Measurements from ENCODE around the gene CHST12. TPM values are rescaled to one million over a fixed set of nuclear protein-coding genes. Genes with fewer than 3 reads are reported as not detected.

Gene CHST12
- polyA plus RNA-seq, 3 donors = 10.5 to 20.4 (median 15.7) TPM

DNA sequence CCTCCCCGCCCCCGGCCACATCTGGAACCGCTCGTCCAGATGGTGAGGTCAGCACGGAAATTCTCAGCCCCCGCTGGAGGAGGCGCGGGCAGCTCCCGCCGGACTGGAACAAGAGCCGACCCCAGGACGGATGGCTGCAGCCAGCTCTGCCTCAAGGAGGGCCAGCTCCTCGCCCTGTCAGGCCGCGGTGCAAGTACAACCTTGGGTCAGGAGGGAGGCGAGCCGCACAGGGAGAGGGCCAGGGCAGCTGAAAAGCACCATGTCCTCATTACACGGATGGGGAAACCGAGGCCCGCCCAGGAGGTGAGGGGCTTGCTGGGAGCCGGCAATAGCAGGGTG is 76.6 kb downstream of the CHST12 start:
- H3K27ac ChIP-seq (ENCODE audit: low read depth, low read length) = no peak overlapping the region
- WGBS, 3 donors = 52 to 62% (median 56%) methylated on average over 21 of the region's 21 CpGs

- WGBS, 3 donors = 87 to 89% (median 88%) methylated on average over 4 of the region's 4 CpGs
- no peak overlapping the region for H3K27ac ChIP-seq (ENCODE audit: low read depth, low read length)
Observed at GRCh38 chr7:2481195-2481594, 77.8 kb downstream of the CHST12 start.

DNA sequence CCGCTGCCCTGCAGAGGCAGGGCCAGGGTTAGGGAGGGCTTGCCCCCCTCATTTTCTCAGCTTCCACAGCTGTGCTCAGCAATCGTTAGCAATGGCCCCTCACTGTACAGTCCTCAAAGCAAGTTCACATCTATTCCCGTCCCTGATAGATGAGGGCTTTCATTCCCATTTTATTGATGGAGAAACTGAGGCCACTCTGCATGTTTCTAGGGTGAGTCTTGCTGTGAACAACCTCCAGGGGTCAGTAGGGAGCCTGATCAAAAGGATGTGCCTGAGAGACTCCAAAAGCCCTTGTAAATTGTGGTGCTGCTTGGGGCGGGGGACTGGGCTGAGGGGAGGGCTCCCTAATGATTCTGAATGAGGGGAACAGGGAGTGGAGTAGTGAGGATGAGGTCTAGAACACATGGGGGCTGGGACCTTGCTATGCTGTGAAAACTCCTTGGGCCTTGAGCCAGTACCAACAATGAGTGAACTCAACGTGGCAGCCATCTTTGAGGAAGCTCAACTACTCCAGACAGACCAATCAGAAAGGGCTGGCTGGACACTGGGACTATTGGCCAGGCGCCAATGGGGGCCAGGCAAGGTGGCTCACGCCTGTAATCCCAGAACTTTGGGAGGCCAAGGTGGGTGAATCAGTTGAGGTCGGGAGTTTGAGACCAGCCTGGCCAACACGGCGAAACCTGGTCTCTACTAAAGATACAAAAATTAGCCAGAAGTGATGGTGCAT is 79.5 kb downstream of the CHST12 start:
- 78 to 86% (median 82%) methylated on average over 10 of the region's 10 CpGs for WGBS, 3 donors
- no peak overlapping the region for H3K27ac ChIP-seq (ENCODE audit: low read depth, low read length)

GRCh38 chr7:2483494-2483893 is 80.1 kb downstream of the CHST12 start:
- no peak overlapping the region for H3K27ac ChIP-seq (ENCODE audit: low read depth, low read length)
- WGBS, 3 donors = 53 to 63% (median 57%) methylated on average over 5 of the region's 5 CpGs

GRCh38 chr7:2484868-2485267 is 81.5 kb downstream of the CHST12 start:
- 76 to 81% (median 76%) methylated on average over 12 of the region's 12 CpGs for WGBS, 3 donors

GRCh38 chr7:2487586-2488271 is 84.3 kb downstream of the CHST12 start:
- H3K27ac ChIP-seq (ENCODE audit: low read depth, low read length) = no peak overlapping the region

More at GRCh38 chr7:2484868-2485267, 81.5 kb downstream of the CHST12 start:
- no peak overlapping the region for H3K27ac ChIP-seq (ENCODE audit: low read depth, low read length)

DNA sequence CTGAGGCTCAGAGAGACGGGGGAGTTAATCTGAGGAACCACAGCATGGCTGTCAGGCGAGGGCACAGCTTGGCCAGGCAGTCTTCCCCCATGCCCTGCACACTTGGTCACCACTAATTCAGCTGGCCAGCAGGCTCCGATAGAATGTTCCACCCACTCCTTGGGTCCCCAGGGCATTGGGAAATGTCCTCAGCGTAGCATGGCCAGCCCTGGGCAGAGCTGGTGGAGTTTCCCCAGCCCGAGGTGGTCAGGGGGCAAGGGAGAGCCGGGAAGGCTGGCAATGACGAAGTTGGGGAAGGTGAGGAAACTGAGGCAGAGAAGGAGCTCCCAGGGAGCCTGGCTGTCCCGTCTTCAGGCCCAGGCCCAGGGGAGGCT is 84.8 kb downstream of the CHST12 start:
- WGBS, 3 donors = 44 to 67% (median 57%) methylated on average over 8 of the region's 8 CpGs
- no peak overlapping the region for H3K27ac ChIP-seq (ENCODE audit: low read depth, low read length)

More at GRCh38 chr7:2487586-2488271, 84.3 kb downstream of the CHST12 start:
- WGBS, 3 donors = 41 to 70% (median 55%) methylated on average over 9 to 14 of the region's 14 CpGs

GRCh38 chr7:2488681-2489080 is 85.3 kb downstream of the CHST12 start:
- 25 to 49% (median 29%) methylated on average over 9 of the region's 9 CpGs for WGBS, 3 donors
- no peak overlapping the region for H3K27ac ChIP-seq (ENCODE audit: low read depth, low read length)

DNA sequence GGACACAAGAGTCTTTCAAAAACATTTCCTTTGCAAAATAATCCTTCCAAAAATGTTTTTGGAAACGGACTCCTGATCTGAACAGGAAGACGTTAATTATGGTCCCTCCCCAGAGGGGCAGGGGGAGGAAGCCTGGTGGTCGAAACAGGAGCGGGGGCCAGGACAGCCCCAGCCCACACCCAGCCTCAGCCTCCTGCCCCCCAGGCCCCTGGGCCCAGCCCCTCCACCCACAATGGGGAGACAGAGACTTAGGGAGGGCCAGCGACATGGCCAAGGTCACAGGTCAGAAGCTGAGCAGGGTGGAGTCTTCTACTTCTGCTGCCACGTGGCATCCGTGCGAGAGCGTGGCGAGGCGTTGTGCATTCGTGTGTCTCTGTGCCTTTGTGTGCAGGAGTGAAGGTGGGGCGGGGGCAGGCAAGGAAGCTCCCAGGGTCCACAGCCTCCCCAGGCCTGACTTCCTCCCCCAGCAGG is 86.8 kb downstream of the CHST12 start:
- WGBS, 3 donors = 28 to 74% (median 49%) methylated on average over 13 of the region's 13 CpGs
- H3K27ac ChIP-seq (ENCODE audit: low read depth, low read length) = no peak overlapping the region

DNA sequence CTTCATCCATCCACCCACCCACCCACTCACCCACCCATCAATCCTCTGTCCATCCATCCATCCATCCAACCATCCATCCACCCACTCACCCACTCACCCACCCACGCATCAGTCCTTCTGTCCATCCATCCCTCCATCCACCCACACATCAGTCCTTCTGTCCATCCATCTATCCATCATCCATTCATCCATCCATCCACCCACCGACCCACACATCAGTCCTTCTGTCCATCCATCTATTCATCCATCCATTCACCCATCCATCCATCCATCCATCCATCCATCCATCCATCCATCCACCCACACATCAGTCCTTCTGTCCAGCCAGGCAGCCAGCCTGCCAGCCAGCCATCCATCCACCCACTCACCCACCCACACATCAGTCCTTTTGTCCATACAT is 88.6 kb downstream of the CHST12 start:
- 91 to 97% (median 96%) methylated on average over 2 of the region's 2 CpGs for WGBS, 3 donors
- H3K27ac ChIP-seq (ENCODE audit: low read depth, low read length) = no peak overlapping the region

- WGBS, 3 donors = 32 to 66% (median 54%) methylated on average over 10 of the region's 11 CpGs
- H3K27ac ChIP-seq (ENCODE audit: low read depth, low read length) = no peak overlapping the region
Observed at GRCh38 chr7:2493205-2494164, 90.1 kb downstream of the CHST12 start.

DNA sequence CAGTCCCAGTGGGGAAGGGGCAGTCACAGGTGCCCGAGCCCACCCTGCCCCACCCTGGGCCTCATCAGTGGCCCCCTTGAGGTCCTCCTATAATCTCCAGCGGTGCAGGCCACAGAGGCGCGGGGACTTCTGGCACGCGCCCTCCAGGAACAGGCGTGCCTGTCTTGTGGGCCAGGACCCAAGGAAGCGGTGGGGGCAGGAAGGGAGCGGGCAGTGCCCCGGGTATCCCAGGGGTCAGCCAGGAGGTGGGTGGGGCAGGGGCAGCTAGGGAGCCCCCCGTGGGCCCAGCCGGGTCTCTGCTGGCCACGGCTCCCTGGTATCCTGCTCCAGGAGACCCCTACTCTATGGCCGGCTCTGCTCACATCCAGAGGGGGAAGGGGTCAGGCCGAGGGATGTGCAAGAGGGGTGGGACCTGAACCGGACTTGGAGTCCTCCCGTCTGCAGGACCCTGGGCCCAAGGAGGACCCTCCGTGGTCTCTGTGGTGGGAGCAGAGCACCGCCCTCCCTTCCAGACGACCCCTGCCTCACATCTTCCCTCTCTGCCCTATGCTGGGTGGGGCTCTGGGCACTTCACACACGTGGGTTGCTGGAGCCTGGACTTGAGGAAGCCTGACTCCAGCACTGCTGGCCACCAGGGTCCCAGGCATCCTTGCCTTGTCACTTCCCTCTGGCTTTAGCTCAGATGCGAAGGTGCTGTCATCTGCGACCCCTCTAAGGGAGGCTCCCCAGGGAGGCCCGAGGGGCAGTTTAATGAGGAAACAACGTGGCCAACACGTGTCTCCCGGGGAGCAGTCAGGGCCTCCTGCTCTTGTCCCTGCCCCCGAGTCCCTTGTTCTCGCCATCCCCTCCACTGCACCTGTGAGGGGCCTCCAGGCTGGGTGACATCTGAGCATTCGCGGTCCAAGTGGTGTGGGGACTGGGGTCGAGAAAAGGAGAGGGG is 91.0 kb downstream of the CHST12 start:
- no peak overlapping the region for H3K27ac ChIP-seq (ENCODE audit: low read depth, low read length)
- 46 to 73% (median 47%) methylated on average over 26 to 32 of the region's 32 CpGs for WGBS, 3 donors

DNA sequence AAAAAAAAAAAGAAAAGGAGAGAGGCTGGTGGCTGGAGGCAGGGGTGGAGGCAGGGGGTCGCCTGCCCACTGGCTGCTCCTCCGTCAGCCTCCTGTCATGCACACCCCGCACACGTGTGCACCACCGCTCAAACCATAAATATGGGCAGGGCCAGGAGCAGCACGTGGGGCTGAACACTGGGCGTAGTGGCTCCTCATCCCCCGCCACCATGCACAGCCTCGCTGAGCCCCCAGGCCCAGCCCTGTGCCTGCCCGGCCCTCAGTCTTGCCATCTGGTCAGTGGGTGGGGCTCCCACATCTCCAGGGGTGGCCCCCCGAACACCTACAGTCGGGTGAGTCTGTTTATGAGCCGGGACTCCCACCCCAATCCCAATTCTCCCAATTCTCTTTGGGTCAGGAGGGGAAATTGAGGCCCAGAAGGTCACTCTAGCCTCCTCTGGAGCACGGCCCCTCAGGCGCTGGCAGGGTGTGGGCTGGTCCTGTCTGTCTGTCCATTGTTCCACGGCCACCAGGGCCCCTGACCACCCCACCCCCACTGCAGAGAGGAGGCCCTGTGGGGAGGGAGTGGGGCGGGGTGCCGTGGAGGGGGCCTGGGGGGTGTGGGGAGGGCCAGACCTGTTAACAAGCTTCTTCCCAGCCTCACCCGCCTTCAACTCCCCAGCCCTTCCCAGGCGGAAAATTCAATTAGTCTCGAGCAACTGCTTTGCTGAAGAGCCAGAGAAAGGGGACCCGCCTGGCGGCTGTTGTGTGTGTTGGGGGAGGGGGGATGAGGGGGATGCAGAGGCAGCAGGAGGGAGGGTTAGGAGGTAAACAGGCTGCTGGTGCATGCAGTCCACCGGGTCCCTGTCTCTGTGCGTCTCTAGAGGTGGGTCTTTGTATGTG is 92.2 kb downstream of the CHST12 start:
- WGBS, 3 donors = 73 to 89% (median 83%) methylated on average over 22 to 25 of the region's 25 CpGs
- H3K27ac ChIP-seq (ENCODE audit: low read depth, low read length) = no peak overlapping the region

DNA sequence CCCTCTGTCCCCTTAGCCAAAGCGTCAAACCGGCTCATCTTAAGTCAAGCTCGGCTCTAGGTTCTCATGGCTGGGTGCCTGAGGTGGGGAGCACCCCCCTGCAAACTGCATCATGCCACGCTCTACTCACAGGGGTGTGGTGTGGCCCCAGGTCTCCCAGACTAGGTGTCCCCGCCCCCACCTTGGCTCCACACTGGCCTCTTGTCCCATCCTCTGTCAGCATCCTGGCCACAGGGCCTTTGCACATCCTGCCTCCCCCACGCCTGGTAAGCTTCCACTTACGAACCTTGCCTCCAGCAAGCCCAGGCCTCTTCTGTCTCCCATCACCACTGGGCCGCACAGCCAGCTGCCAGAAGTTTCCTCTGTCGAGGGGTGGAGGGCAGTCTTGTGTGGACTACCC is 93.0 kb downstream of the CHST12 start:
- 88 to 94% (median 94%) methylated on average over 9 of the region's 9 CpGs for WGBS, 3 donors

DNA sequence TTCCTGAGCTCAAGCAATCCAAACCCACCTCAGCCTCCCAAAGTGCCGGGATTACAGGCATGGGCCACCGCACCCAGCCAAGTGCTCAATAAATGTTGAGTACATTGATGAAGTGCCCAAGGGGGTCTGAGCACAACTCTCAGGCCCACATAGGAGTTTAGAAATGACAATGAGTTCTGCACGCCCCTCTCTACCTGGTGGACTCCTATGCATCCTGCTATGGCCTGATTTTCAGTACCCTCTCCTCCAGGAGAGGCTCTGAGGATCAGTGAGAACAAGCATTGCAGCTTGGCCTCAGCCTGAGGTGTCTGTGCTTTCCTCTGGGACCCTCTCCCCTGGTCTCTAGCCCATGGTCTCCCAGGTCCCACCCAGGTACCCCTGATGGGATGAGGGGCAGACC is 93.7 kb downstream of the CHST12 start:
- WGBS, 3 donors = 95 to 100% (median 97%) methylated on average over 3 of the region's 3 CpGs

More for the DNA sequence above, 93.0 kb downstream of the CHST12 start:
- H3K27ac ChIP-seq (ENCODE audit: low read depth, low read length) = no peak overlapping the region

DNA sequence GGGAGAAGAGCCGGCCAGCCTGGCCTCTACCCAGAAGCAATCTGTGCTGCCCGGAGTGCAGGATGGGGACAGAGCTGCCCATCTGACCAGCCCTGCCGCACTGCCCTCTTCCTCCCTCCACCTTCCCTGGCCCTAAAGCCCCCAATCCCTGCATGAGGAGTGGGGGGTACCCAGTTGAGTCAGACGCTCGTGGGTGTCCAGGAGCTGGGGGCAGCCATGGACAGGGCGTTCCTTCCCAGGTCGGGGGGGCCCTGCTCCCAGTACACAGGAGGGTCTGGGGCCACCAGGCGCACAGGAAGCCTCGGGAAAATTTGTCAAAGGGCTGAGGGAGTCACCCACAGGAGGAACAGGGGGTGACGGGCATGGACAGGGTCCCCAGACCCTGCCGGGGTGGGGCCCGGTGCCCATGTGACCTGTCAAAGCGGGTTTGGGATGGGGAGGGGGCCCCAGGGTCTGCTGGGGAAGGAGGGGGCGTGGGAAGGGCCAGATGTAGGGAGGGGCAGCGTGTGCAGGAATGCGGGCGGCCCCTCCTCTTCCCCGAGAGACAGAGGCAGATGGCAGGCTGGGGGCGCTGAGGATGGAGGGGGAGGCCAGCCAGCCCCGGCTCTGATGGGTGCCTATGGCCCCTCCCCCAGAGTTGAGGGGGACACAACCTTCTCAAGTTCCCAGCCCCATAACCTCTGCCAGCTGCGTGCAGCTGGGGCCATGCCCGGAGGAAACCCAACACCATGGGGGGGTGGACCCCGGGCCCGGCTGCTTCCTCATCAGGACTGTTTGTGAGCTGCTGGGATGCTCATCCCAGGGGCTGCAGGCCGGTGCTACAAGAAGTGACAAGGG is 94.3 kb downstream of the CHST12 start:
- no peak overlapping the region for H3K27ac ChIP-seq (ENCODE audit: low read depth, low read length)
- 37 to 58% (median 42%) methylated on average over 19 to 25 of the region's 25 CpGs for WGBS, 3 donors

More for the DNA sequence above, 93.7 kb downstream of the CHST12 start:
- H3K27ac ChIP-seq (ENCODE audit: low read depth, low read length) = no peak overlapping the region

Data from adipose tissue (tissue), 3 donors.